C4-2B (cell line): ENCODE results near the gene MMP10.

Experiments
- ZFX ChIP-seq: fragments of 450-650 bp; IDR thresholded peaks from 2 replicates; pipeline ENCODE4 v1.6.1; 2017
- TF ChIP-seq, protein P1 (sequence below): fragments of 450-650 bp; conservative IDR thresholded peaks from 2 replicates; pipeline ENCODE4 v1.5.1; 2017; ENCODE audit warnings: mild to moderate bottlenecking

DNA sequence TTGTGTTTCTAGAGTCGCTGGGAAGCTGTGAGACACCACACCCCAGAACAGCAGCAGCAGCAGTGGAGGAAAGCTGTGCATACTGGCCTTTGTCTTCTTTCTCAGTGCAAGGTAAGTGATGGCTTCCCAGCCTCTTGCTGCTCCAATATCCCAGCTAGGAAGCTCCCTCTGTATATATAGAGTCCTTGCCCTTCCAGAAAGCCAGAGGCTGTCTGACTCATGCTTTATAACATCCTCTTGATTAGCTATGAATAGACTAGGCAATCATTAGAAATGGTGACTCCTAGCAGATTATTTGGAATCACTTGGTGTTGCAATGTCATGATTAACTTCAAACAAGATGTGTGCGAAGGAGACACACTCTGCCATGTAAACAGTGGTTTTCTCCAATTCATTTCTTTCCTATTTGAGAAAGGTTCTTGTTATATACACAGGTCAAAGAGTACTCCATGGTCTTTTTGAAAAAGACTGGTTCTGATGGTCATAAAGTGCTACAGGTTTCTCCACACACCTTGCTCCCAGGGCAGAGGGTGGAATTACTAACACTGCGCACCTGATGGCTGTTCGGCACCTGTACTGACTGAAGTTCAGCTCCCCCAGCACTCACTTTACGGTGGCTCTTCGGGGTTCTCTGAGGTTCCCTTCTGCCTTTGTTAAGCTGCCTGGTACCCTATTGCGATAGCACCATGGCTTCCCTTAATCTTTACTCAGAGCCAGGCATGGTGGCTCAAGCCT, 17.8 kb upstream of the MMP10 start, which contains the start of gene MMP1:
- TF ChIP-seq ZFX = no peak
- TF ChIP-seq, protein P1, sequence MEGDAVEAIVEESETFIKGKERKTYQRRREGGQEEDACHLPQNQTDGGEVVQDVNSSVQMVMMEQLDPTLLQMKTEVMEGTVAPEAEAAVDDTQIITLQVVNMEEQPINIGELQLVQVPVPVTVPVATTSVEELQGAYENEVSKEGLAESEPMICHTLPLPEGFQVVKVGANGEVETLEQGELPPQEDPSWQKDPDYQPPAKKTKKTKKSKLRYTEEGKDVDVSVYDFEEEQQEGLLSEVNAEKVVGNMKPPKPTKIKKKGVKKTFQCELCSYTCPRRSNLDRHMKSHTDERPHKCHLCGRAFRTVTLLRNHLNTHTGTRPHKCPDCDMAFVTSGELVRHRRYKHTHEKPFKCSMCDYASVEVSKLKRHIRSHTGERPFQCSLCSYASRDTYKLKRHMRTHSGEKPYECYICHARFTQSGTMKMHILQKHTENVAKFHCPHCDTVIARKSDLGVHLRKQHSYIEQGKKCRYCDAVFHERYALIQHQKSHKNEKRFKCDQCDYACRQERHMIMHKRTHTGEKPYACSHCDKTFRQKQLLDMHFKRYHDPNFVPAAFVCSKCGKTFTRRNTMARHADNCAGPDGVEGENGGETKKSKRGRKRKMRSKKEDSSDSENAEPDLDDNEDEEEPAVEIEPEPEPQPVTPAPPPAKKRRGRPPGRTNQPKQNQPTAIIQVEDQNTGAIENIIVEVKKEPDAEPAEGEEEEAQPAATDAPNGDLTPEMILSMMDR = no peak
